Coronary artery (tissue), 2 donors: ENCODE measurements around the gene RASGRP2.

Experiments used
- DNase-seq: peaks from one replicate; pipeline ENCODE4 v3.0.0-alpha.2; 2017; ENCODE audit warnings: low spot score
- H3K27ac ChIP-seq, 2 donors: fragments of 200-600 bp; sonication (generic); one replicate each; pipeline ENCODE4 v1.5.1; 2016 to 2019
- H3K4me3 ChIP-seq: fragments of 200-600 bp; sonication (generic); 2 replicates; pipeline ENCODE4 v1.5.1; 2016; ENCODE audit warnings: mild to moderate bottlenecking, moderate library complexity
- CTCF ChIP-seq: fragments of 200-600 bp; sonication (generic); IDR thresholded peaks from one replicate; pipeline ENCODE4 v1.5.1; 2019; ENCODE audit warnings: antibody characterized with exemption

The RASGRP2 gene

GRCh38 chr11:64751580-64751979 is 7.6 kb upstream of the RASGRP2 start:
- DNase-seq: no peak
- no peak for TF ChIP-seq CTCF
- no peak overlapping the region for H3K4me3 ChIP-seq
- no peak overlapping the region for H3K27ac ChIP-seq

- no peak for DNase-seq
- no peak overlapping the region for H3K27ac ChIP-seq
- no peak overlapping the region for H3K4me3 ChIP-seq
- no peak for TF ChIP-seq CTCF
These were observed 7.2 kb upstream of the RASGRP2 start for GRCh38 chr11:64751136-64751535.

- no peak for DNase-seq
- TF ChIP-seq CTCF: no peak
- Histone ChIP-seq H3K27ac (no peak overlapping the region), H3K4me3 (no peak overlapping the region)
These were observed 6.6 kb upstream of the RASGRP2 start for GRCh38 chr11:64750361-64751054.

- no peak for TF ChIP-seq CTCF
- DNase-seq: no peak
- H3K4me3 ChIP-seq: no peak overlapping the region
- no peak overlapping the region for H3K27ac ChIP-seq
These were observed 4.2 kb upstream of the RASGRP2 start for GRCh38 chr11:64747961-64748665.

GRCh38 chr11:64746486-64746885 is 2.5 kb upstream of the RASGRP2 start:
- DNase-seq: no peak
- peak overlapping the region; percentile 91 to 99 for H3K27ac ChIP-seq
- TF ChIP-seq CTCF: no peak
- H3K4me3 ChIP-seq: peak overlapping the region; percentile 76

GRCh38 chr11:64745521-64746328 is 1.8 kb upstream of the RASGRP2 start:
- Histone ChIP-seq H3K4me3 (peak overlapping the region; percentile 76), H3K27ac (peak overlapping the region; percentile 91 to 99)
- TF ChIP-seq CTCF: no peak
- peak; percentile 97 for DNase-seq
